Neuron (in vitro differentiated cells): ENCODE data around the gene HYLS1.

Experiments
- H2AFZ ChIP-seq: one replicate; pipeline ENCODE4 v1.6.1; 2013; ENCODE audit warnings: low read depth, mild to moderate bottlenecking, inconsistent platforms, low read length, moderate library complexity
- H3K27me3 ChIP-seq: one replicate; pipeline ENCODE4 v1.6.1; 2013; ENCODE audit warnings: low read length; ENCODE audit not compliant: insufficient read depth
- H3K36me3 ChIP-seq: one replicate; pipeline ENCODE4 v1.6.1; 2013; ENCODE audit warnings: low read length; ENCODE audit not compliant: insufficient read depth
- H3K4me1 ChIP-seq: one replicate; pipeline ENCODE4 v1.6.1; 2013; ENCODE audit warnings: low read length; ENCODE audit not compliant: insufficient read depth
- H3K4me3 ChIP-seq: 2 replicates; pipeline ENCODE4 v1.5.1; 2013; ENCODE audit warnings: mild to moderate bottlenecking, low read length, moderate library complexity
- H3K9me3 ChIP-seq: one replicate; pipeline ENCODE4 v1.6.1; 2013; ENCODE audit warnings: low read length

The HYLS1 gene

GRCh38 chr11:125916683-125917347, 29.3 kb downstream of the HYLS1 start:
- Histone ChIP-seq H3K36me3 (no peaks in the 10 kb centered on the region), H3K4me3 (no peak overlapping the region), H2AFZ (no peak overlapping the region), H3K9me3 (no peaks in the 10 kb centered on the region), H3K4me1 (no peaks in the 10 kb centered on the region), H3K27me3 (no peaks in the 10 kb centered on the region)

- Histone ChIP-seq H3K4me3 (no peak overlapping the region), H3K4me1 (no peaks in the 10 kb centered on the region), H3K36me3 (no peaks in the 10 kb centered on the region), H3K9me3 (no peaks in the 10 kb centered on the region), H2AFZ (no peak overlapping the region), H3K27me3 (no peaks in the 10 kb centered on the region)
Observed at GRCh38 chr11:125918140-125918840, 30.8 kb downstream of the HYLS1 start.

- H3K27me3 ChIP-seq = no peaks in the 10 kb centered on the region
- no peaks in the 10 kb centered on the region for H3K36me3 ChIP-seq
- H3K9me3 ChIP-seq = no peaks in the 10 kb centered on the region
- no peak overlapping the region for H3K4me3 ChIP-seq
- H2AFZ ChIP-seq = no peak overlapping the region
- no peaks in the 10 kb centered on the region for H3K4me1 ChIP-seq
Observed at GRCh38 chr11:125921042-125921441, 33.6 kb downstream of the HYLS1 start.

DNA sequence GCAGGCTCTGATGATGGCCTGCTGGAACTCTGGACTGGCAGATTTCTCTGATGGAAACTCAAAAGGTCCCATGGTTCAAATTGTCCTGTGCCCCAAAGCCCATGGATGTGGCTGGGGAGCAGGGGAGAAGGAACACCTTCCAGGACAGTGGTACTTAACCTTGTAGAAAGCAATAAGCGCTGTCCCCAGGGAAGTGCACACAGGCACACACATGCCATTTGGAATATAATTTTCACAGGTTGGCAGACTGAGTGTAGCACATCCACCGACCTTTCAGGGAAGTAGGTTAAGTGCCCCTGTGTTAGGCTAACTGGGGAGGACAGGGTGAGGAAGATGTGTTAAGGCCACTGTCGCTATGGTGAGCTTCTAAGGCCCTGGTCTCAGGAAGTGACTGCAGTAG, 34.7 kb downstream of the HYLS1 start:
- Histone ChIP-seq H3K36me3 (no peaks in the 10 kb centered on the region), H3K9me3 (no peaks in the 10 kb centered on the region), H2AFZ (no peak overlapping the region), H3K27me3 (no peaks in the 10 kb centered on the region), H3K4me3 (no peak overlapping the region), H3K4me1 (no peaks in the 10 kb centered on the region)

GRCh38 chr11:125923012-125923579, 35.6 kb downstream of the HYLS1 start:
- Histone ChIP-seq H3K27me3 (no peaks in the 10 kb centered on the region), H2AFZ (no peak overlapping the region)

DNA sequence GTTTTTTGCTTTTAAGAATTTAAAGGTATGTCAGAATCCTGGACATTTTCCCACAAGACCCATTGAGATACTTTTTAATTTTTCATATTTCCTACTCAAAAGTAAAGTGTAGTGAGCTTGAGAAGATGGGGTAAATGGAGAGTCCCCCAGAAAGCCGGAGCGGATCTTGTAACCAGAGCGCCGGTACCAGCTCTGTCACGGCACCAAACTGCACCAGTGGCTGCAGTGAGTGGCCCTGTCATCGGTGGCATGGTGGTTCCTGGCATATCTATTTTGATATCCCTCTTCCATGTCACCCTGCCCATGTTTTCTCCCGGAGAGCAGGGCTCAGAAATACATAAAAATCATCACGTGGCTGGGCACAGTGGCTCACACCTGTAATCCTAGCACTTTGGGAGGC, 36.2 kb downstream of the HYLS1 start:
- Histone ChIP-seq H3K9me3 (no peaks in the 10 kb centered on the region), H3K27me3 (no peaks in the 10 kb centered on the region), H3K36me3 (no peaks in the 10 kb centered on the region), H3K4me3 (no peak overlapping the region), H2AFZ (no peak overlapping the region), H3K4me1 (no peaks in the 10 kb centered on the region)

More at GRCh38 chr11:125923012-125923579, 35.6 kb downstream of the HYLS1 start:
- Histone ChIP-seq H3K4me1 (no peaks in the 10 kb centered on the region), H3K4me3 (no peak overlapping the region), H3K9me3 (no peaks in the 10 kb centered on the region), H3K36me3 (no peaks in the 10 kb centered on the region)

DNA sequence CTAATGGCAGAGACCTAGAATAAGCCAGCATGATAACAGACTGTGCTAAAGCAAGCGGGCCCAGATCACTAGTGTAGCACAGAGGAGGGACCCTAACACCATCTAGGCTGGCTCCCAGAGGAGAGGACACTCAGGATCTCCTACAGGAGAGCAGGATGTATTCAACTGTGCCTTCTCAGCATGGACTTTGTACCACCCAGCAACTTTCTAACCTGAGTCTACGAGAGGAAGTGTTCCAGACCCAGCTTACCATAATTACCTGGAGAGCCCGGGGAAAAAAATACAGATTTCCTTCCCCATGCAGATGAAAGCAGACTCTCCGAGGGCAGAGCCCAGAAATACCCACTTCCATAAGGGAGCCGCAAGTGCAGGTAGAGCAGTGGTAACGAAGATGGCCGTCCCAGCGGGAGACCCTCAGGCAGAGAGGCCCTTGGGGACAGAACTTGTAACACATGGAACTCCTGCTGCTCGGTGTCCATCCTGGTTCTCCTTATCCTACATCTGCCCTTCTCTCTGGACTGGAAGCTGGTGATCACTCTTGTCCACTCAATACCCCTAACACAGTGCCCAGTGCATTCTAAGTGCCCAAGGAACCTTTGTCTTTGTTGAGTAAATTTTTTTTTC, 37.0 kb downstream of the HYLS1 start:
- Histone ChIP-seq H3K4me3 (no peak overlapping the region), H3K36me3 (no peaks in the 10 kb centered on the region), H3K27me3 (no peaks in the 10 kb centered on the region)

GRCh38 chr11:125925247-125925740, 37.8 kb downstream of the HYLS1 start:
- no peak overlapping the region for H3K4me3 ChIP-seq
- no peaks in the 10 kb centered on the region for H3K27me3 ChIP-seq
- H3K9me3 ChIP-seq = no peaks in the 10 kb centered on the region
- no peaks in the 10 kb centered on the region for H3K36me3 ChIP-seq
- H3K4me1 ChIP-seq = no peaks in the 10 kb centered on the region
- H2AFZ ChIP-seq = no peak overlapping the region

More for the DNA sequence above, 37.0 kb downstream of the HYLS1 start:
- Histone ChIP-seq H3K9me3 (no peaks in the 10 kb centered on the region), H3K4me1 (no peaks in the 10 kb centered on the region), H2AFZ (no peak overlapping the region)

DNA sequence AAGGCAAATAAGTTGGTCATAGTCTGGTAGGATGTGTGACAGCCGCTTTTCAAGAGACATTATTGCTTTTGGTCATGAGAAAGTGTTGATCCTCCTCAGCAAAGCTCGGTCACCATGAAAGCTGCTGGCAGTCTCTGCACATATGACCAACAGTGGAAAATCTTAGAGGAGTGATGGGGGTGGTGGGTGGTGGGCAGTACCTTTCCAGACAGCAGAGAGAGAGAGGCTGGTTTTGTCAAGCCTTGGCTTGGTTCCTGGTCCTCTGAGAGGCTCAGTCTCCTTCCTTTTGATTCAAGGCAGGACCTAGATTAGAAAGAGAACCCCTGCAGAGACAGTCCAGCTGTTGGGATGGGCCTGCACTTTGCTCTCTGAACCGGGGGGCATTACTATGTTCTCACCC, 38.3 kb downstream of the HYLS1 start:
- Histone ChIP-seq H3K4me3 (no peak overlapping the region), H2AFZ (no peak overlapping the region), H3K27me3 (no peaks in the 10 kb centered on the region), H3K36me3 (no peaks in the 10 kb centered on the region), H3K9me3 (no peaks in the 10 kb centered on the region), H3K4me1 (no peaks in the 10 kb centered on the region)

GRCh38 chr11:125926682-125927081, 39.2 kb downstream of the HYLS1 start:
- no peaks in the 10 kb centered on the region for H3K27me3 ChIP-seq
- H3K4me3 ChIP-seq = no peak overlapping the region
- H2AFZ ChIP-seq = no peak overlapping the region
- H3K9me3 ChIP-seq = no peaks in the 10 kb centered on the region
- H3K36me3 ChIP-seq = no peaks in the 10 kb centered on the region
- H3K4me1 ChIP-seq = no peaks in the 10 kb centered on the region

GRCh38 chr11:125929445-125930075, 42.1 kb downstream of the HYLS1 start:
- Histone ChIP-seq H3K4me3 (no peak overlapping the region), H3K36me3 (no peaks in the 10 kb centered on the region), H2AFZ (no peak overlapping the region), H3K9me3 (no peaks in the 10 kb centered on the region), H3K27me3 (peaks cover 11% of the 10 kb centered on the region), H3K4me1 (no peaks in the 10 kb centered on the region)

DNA sequence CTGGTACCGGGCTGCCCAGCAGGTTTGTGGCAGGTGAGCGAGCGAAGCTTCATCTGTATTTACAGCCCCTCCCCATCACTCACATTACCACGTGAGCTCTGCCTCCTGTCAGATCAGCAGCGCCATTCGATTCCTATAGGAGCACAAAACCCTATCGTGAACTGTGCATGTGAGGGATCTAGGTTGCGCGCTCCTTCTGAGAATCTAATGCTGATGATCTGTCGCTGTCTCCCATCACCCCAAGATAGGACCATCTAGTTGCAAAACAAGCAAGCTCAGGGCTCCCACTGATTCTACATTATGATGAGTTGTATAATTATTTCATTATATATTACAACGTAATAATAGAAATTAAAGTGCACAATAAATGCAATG, 42.6 kb downstream of the HYLS1 start:
- Histone ChIP-seq H3K27me3 (peaks cover 11% of the 10 kb centered on the region), H3K36me3 (no peaks in the 10 kb centered on the region), H3K4me1 (no peaks in the 10 kb centered on the region), H2AFZ (no peak overlapping the region), H3K9me3 (no peaks in the 10 kb centered on the region), H3K4me3 (no peak overlapping the region)

GRCh38 chr11:125931116-125931515, 43.6 kb downstream of the HYLS1 start:
- H2AFZ ChIP-seq = no peak overlapping the region
- H3K9me3 ChIP-seq = no peaks in the 10 kb centered on the region
- no peaks in the 10 kb centered on the region for H3K4me1 ChIP-seq
- no peak overlapping the region for H3K4me3 ChIP-seq
- H3K36me3 ChIP-seq = no peaks in the 10 kb centered on the region
- H3K27me3 ChIP-seq = peaks cover 11% of the 10 kb centered on the region
